ENCODE measurements around the gene GNAO1. TPM values are rescaled to one million over a fixed set of nuclear protein-coding genes. Genes with fewer than 3 reads are reported as not detected.

The GNAO1 gene
- total RNA-seq, 1 experiment from 2014 or later: not detected

GRCh38 chr16:56369202-56369601 is 177.9 kb downstream of the GNAO1 start:
- Mint-ChIP-seq H3K4me1 (ENCODE audit: low read depth, unreplicated experiment) (peaks cover 38% of the 10 kb centered on the region), H3K27ac (ENCODE audit: unreplicated experiment) (no peak overlapping the region), H3K9me3 (ENCODE audit: low read depth, unreplicated experiment) (no peaks in the 10 kb centered on the region), H3K4me3 (ENCODE audit: low read depth, unreplicated experiment) (no peak overlapping the region), H3K36me3 (ENCODE audit: insufficient read depth, unreplicated experiment) (peaks cover 9% of the 10 kb centered on the region), H3K27me3 (ENCODE audit: unreplicated experiment) (no peaks in the 10 kb centered on the region)
- intact Hi-C loops (cut with micrococcal nuclease; ENCODE audit: unreplicated experiment): no loop called here
- TF ChIP-seq, protein P1, sequence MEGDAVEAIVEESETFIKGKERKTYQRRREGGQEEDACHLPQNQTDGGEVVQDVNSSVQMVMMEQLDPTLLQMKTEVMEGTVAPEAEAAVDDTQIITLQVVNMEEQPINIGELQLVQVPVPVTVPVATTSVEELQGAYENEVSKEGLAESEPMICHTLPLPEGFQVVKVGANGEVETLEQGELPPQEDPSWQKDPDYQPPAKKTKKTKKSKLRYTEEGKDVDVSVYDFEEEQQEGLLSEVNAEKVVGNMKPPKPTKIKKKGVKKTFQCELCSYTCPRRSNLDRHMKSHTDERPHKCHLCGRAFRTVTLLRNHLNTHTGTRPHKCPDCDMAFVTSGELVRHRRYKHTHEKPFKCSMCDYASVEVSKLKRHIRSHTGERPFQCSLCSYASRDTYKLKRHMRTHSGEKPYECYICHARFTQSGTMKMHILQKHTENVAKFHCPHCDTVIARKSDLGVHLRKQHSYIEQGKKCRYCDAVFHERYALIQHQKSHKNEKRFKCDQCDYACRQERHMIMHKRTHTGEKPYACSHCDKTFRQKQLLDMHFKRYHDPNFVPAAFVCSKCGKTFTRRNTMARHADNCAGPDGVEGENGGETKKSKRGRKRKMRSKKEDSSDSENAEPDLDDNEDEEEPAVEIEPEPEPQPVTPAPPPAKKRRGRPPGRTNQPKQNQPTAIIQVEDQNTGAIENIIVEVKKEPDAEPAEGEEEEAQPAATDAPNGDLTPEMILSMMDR (IDR thresholded peaks at IDR 0.05; ENCODE audit: unreplicated experiment): no peak
- BruUV-seq (replicated peaks): no TSS peak
- no peak for DNase-seq
- CTCF ChIA-PET: no interaction called here

DNA sequence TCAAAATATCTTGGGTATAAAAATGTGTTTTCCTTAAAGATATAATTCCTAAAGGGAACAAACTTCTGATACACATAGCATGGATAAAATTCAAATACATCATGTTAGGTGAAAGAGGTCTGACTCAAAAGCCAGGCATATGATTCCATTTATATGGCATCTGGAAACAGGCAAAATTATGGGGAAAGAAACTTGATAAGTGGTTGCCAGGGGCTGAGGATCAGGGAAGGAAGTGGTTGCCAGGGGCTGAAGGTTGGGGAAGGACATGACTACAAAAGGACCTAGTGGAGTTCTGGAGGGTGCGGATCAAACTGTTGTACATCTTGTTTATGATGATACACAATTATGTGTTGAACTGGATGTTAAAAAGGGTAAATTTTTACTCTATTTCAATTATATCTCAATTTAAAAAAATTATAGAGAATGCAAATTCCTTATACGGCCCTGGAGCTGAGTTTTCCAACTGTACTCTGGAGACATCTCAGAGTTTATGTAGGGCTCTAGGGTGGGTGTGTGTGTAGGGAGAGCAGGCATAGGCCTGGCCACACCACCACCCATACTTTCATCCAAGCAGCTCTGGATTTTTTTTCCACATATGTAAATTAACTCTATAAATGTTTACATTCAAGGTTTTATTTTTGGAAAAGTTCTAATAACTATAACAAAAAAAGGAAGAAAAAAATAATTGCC is 179.0 kb downstream of the GNAO1 start:
- no peaks in the 10 kb centered on the region for H3K9me3 Mint-ChIP-seq (ENCODE audit: low read depth, unreplicated experiment)
- no peak for DNase-seq
- intact Hi-C loops (cut with micrococcal nuclease; ENCODE audit: unreplicated experiment): loop anchor here (5.0 kb wide), 1 partner anchor 52 kb away; no protein-coding TSS in a partner anchor
- H3K27ac Mint-ChIP-seq (ENCODE audit: unreplicated experiment): peak overlapping the region; percentile 21
- CTCF ChIA-PET: interaction anchor here (0.6 to 1.8 kb wide), 4 partner anchors 12 to 332 kb away, joined by 3 to 8 read pairs (median 5); no protein-coding TSS in a partner anchor
- no peak overlapping the region for H3K4me3 Mint-ChIP-seq (ENCODE audit: low read depth, unreplicated experiment)
- H3K36me3 Mint-ChIP-seq (ENCODE audit: insufficient read depth, unreplicated experiment): peaks cover 13% of the 10 kb centered on the region
- TF ChIP-seq, protein P1 (IDR thresholded peaks at IDR 0.05; ENCODE audit: unreplicated experiment): no peak
- no peaks in the 10 kb centered on the region for H3K27me3 Mint-ChIP-seq (ENCODE audit: unreplicated experiment)
- peaks cover 38% of the 10 kb centered on the region for H3K4me1 Mint-ChIP-seq (ENCODE audit: low read depth, unreplicated experiment)
- no TSS peak for BruUV-seq (replicated peaks)

- Mint-ChIP-seq H3K4me1 (ENCODE audit: low read depth, unreplicated experiment) (peaks cover 38% of the 10 kb centered on the region), H3K9me3 (ENCODE audit: low read depth, unreplicated experiment) (no peaks in the 10 kb centered on the region), H3K27ac (ENCODE audit: unreplicated experiment) (no peak overlapping the region), H3K4me3 (ENCODE audit: low read depth, unreplicated experiment) (no peak overlapping the region), H3K27me3 (ENCODE audit: unreplicated experiment) (no peaks in the 10 kb centered on the region), H3K36me3 (ENCODE audit: insufficient read depth, unreplicated experiment) (peaks cover 13% of the 10 kb centered on the region)
- BruUV-seq (replicated peaks): no TSS peak
- CTCF ChIA-PET: interaction anchor here (0.6 to 1.8 kb wide), 4 partner anchors 12 to 331 kb away, joined by 3 to 8 read pairs (median 5); no protein-coding TSS in a partner anchor
- TF ChIP-seq, protein P1 (IDR thresholded peaks at IDR 0.05; ENCODE audit: unreplicated experiment): no peak
- intact Hi-C loops (cut with micrococcal nuclease; ENCODE audit: unreplicated experiment): loop anchor here (5.0 kb wide), 1 partner anchor 51 kb away; no protein-coding TSS in a partner anchor
- DNase-seq: peak; percentile 36
Observed at GRCh38 chr16:56370875-56371659, 179.8 kb downstream of the GNAO1 start.

- no peaks in the 10 kb centered on the region for H3K9me3 Mint-ChIP-seq (ENCODE audit: low read depth, unreplicated experiment)
- H3K27me3 Mint-ChIP-seq (ENCODE audit: unreplicated experiment): no peaks in the 10 kb centered on the region
- no peak overlapping the region for H3K4me3 Mint-ChIP-seq (ENCODE audit: low read depth, unreplicated experiment)
- intact Hi-C loops (cut with micrococcal nuclease; ENCODE audit: unreplicated experiment): loop anchor here (5.0 kb wide), 1 partner anchor 51 kb away; no protein-coding TSS in a partner anchor
- BruUV-seq (replicated peaks): no TSS peak
- peaks cover 38% of the 10 kb centered on the region for H3K4me1 Mint-ChIP-seq (ENCODE audit: low read depth, unreplicated experiment)
- TF ChIP-seq, protein P1 (IDR thresholded peaks at IDR 0.05; ENCODE audit: unreplicated experiment): no peak
- no peak for DNase-seq
- no peak overlapping the region for H3K27ac Mint-ChIP-seq (ENCODE audit: unreplicated experiment)
- CTCF ChIA-PET: no interaction called here
- H3K36me3 Mint-ChIP-seq (ENCODE audit: insufficient read depth, unreplicated experiment): peaks cover 13% of the 10 kb centered on the region
Observed at GRCh38 chr16:56371660-56371937, 180.3 kb downstream of the GNAO1 start.
